HG02763 (cell line): ENCODE measurements around the gene IP6K2.
"Not testable (repeated sequence)": the region's sequence is repeated elsewhere in the genome, so short reads cannot be mapped to it uniquely, and the experiment has no call there.

Source experiments
- ATAC-seq: cut with Tn5 transposase; IDR thresholded peaks from one replicate; pipeline ENCODE4 v1.9.1; 2021; ENCODE audit warnings: mild to moderate bottlenecking, moderate library complexity; ENCODE audit not compliant: unreplicated experiment

Gene IP6K2

DNA sequence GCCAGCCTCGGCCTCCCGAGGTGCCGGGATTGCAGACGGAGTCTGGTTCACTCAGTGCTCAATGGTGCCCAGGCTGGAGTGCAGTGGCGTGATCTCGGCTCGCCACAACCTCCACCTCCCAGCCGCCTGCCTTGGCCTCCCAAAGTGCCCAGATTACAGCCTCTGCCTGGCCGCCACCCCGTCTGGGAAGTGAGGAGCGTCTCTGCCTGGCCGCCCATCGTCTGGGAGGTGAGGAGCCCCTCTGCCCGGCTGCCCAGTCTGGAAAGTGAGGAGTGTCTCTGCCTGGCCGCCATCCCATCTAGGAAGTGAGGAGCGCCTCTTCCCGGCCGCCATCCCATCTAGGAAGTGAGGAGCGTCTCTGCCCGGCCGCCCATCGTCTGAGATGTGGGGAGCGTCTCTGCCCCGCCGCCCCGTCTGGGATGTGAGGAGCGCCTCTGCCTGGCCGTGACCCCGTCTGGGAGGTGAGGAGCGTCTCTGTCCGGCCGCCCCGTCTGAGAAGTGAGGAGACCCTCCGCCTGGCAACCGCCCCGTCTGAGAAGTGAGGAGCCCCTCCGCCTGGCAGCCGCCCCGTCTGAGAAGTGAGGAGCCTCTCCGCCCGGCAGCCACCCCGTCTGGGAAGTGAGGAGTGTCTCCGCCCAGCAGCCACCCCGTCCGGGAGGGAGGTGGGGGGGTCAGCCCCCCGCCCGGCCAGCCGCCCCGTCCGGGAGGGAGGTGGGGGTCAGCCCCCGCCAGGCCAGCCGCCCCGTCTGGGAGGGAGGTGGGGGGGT, 16.9 kb upstream of the IP6K2 start:
- not testable (repeated sequence) for ATAC-seq

DNA sequence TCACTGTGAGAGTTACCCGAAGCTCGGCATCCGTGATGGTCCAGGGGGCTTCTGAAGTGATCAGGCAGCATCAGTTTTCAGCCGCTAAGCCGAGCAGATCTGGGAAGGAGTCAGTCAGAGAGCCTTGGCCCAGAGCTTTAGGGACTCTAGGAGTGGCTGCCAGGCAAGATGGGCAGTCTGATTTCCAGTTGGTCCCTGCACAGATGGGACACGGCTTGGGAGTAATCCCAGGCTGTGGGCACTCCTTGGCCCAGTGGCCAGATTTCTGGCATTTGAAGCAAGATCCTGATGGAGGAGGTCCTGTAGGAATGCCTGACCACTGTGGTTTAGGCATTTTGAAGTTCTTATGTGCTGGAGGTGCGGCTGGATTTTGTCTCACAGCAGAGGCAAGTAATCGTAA, 10.5 kb upstream of the IP6K2 start:
- no peak for ATAC-seq

DNA sequence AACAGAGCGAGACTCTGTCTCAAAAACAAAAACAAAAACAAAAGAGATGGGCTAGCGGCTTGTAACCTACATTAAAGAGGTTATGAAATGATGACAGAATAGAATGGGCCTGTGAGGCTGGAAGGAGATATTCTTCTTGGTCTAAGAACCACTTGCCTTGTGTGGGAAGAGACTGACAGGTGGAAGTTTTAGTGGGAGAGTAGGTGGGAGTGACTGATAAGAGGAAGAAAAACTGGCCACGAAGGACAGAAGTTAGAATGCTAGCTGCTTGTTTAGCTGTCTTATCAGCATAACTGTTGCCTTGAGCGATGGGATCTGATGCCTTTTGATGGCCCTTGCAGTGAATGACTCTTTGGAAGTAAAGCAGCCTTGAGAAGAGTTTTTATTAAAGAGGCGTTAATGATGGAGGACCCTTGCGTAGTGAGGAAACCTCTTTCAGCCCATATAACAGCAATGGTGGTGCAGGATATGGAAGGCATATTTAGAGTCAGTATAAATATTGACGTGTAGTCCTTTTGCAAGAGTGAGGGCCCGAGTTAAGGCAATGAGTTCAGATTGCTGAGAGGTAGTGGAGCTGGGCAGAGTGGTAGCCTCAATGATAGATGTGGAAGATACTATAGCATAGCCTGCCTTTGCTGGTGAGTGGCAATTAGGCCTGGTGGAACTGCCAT, 8.3 kb upstream of the IP6K2 start:
- ATAC-seq: not testable (repeated sequence)

DNA sequence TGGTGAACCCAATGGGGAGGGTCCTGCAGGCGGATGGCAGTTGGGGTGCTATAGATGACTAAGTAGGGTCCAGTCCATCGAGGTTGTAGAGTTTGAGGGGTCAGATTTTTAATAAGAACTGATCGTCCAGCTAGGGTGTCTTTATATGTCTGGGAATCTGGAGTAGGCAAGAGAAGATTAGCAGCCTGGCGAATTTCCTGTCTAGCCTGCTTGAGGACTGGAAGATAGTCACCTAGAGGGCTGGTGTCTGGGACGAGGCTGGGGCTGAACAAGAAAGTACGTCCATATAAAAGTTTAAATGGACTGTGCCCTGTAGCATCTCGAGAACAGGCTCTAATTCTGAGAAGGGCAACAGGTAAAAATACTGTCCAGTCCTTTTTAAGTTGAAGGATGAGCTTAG, 6.7 kb upstream of the IP6K2 start:
- ATAC-seq: no peak

DNA sequence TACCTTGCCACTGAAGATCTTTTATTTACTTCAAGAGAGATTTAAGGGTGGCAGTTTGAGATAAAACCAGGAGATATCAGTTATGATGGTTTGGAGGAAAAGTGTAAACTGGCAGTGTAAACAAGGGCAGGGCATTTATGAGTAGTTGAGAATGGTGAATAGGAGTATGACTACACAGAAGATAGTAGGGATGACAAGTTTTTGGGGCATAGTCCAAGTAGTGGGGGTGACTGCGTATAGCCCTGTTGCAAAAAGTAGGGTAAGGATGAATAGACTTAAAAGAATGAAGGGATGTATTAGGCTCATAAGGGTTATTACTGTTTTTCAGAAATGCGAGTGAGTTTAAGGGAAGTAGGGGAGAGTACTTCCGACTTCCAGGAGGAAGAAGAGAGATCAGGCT, 6.3 kb upstream of the IP6K2 start:
- not testable (repeated sequence) for ATAC-seq

DNA sequence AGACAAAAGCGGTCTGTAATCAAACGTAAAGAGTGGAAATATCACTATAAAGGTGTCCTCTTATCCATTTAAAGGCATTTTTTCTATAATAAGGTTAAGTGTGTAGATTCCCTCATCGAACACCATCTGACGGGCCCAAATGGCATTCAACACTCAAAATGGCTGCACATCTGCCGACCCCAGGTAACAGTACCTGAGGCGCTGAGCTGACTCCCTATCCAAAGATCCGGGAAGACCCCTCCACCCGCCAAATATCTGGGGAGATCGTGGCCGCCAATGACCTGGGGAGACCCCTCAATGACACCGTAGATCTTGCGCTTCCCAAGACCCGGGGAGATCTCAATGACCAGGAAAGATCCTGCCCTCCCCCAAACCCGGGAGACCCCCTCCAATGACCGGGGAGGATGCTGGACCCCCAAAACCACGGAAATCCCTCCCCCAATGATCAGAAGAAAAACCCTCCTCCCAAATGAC, 476 bp downstream of the IP6K2 start:
- no peak for ATAC-seq

DNA sequence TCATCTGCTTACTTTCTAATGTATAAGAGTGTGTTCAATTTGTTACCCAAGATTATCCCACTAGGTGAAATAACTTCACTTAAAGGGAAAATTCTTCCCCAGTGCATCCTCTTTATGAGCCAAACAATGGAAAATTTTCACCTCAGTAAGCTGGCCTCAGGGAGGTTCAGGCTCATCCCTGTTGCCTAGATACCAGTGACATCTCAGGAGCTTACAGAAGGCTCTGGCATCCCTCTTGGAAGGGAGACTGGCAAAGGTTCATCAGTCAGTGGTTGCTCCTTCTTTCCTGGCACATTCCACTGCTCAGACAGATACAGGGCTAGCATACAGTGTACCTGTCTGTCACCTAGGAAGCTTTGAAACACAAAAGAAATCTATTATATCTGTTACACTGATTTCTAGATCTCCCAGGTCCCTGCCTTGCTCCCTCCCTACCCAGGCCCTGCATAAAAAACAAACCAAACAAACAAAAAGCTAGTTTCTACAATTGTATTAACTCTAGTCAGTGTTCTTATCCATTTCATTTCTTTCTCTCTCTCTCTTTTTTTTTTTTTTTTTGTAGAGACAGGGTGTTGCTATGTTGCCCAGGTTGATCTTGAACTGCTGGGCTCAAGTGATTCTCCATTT, 1.7 kb downstream of the IP6K2 start:
- no peak for ATAC-seq

DNA sequence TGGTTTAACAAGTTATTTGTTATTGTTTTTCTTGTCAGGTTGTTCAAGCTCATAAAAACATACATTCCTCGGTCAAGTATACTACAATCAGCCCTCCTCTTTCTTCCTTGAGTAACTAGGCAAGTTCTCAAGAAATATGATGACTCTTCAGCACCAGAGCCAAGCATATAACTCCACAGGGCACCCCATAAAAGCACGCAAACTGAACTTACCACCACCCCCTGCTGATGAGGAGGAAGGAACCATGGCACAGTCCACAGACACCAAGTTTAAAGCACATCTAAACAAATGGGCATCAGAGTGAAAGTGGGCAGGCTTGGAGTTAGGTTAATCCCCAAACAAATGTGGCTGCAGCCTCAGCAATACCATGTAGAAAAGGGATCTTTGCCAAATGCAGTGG, 5.3 kb downstream of the IP6K2 start:
- ATAC-seq: no peak

DNA sequence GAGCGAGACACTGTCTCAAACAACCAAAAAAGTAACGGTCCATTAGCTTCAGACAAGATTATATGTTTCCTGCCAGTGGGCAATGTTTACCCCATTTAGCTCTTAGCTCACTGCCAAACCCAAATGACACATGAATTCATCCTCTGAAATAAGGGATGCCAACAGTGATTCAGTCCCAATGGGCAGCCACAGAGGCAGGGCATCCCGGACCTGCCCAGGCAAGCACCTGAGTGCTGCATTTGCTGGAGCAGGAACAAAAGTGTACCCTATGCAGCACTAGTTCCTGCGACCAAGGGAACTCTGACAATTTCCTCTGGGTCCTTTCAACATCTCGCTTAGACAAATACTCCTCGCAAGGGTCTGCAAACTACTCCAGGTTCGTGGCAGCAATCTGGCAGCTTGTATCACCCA, 8.0 kb downstream of the IP6K2 start:
- ATAC-seq: no peak

DNA sequence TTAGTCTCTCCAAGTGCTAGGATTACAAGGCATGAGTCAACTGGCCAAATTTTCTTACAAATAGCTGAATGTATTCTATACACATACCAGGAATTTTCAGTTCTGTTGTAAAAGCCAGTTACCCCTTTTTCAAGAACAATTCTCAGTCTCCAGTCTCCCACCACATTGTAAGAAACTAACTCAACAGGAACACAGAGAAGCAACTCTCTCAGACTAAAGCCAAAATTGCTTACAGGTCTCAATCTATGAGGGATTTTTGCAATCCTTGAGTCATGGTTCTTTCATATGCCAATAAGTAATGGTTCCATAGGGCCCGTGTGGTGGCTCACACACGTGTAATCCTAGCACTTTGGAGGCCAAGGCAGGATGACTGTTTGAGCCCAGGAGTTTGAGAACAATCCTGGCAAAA, 8.5 kb downstream of the IP6K2 start:
- ATAC-seq: no peak

DNA sequence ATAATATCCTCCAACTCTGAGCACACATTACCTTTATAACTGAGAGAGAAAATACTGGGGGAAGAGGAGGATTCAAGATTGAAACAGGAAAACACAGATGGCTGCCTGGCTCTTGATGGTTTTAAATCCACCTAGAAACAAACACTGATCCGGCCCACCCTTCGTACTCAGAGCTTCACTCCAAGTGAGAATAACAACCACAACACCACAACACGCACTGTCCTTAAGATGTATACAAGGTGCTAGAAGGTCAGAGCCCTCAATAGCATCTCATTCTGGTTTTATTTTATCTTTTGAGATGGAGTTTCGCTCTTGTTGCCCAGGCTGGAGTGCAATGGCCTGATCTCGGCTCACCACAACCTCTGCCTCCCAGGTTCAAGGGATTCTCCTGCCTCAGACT, 9.9 kb downstream of the IP6K2 start:
- no peak for ATAC-seq

DNA sequence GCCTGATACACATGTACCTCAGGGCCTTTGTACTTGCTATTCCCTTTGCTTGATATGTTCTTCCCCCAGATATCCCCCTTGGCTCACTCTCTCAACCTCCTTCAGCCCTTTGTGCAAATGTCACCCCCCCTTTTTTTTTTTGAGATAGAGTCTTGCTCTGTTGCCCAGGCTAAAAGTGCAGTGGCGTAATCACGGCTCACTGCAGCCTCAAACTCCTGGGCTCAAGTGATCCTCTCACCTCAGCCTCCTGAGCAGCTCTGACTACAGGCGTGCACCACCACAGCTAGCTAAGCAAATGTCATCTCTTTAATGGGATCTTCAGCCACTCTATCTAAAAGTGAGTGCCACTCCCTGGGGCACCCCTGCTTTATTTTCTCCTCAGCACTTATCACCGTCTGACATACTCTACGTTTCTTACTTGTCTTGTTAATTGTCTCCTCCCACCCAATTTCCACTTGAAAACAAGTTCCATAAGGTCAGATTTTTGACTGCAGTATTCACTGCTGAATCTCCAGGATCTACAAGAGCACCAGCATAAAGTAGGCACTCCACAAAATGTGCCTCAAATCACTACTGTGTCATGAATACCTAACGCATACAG, 14.6 kb downstream of the IP6K2 start:
- no peak for ATAC-seq

DNA sequence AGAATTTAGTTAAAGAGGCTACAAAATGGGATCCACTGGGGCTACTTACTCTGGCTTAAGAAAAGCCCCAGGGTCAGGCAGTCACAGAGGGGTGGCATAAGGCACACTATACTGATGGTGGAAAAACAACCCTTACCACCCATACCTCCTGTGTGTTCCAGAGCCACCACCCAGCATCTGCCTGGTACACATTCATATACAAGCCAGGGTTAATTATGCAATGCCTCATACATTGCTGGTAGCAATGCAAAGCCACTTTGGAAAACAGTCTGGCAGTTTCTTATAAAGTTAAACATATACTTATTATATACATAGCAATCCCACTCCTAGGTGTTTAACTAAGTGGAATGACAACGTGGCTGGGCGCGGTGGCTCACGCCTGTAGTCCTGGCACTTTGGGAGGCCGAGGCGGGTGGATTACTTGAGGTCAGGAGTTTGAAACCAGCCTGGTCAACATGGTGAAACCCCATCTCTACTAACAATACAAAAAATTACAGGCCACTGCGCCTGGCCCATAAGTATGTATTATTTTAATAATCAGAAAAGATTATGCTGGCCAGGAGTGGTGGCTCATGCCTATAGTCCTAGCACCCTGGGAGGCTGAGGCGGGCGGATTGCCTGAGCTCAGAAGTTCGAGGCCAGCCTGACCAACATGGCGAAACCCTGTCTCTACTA, 16.2 kb downstream of the IP6K2 start:
- no peak for ATAC-seq

DNA sequence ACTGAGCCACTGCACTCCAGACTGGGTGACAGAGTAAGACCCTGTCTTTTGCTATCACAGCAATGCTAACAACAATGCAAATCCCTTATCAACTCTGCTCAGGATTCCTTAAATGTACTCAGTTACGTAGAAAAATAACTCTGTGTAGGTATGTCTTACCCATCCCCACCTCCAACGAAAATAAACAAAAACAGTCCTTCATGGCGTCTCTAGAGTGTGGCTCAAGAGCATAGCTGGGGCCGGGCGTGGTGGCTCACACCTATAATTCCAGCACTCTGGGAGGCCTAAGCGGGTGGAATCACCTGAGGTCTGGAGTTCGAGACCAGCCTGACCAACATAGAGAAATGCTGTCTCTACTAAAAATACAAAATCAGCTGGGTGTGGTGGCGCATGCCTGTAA, 18.1 kb downstream of the IP6K2 start:
- ATAC-seq: no peak

DNA sequence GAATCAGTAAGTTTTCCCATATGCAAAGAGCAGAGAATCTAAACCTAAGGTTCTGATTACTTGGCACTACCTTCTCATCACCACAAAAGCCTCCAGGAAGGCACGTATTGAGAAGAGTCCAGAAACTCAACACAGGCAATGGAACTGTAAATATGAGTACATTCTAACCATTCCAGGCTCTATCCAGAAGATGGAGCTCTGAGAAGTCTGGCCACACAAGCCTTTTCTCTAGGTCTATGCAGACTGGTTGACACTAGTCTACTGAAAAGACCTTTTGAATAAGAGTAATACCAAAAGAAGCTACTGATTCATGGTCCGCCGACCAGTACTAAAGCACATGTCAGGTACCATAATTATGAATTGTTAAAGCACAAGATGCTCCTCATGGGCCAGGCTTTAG, 19.1 kb downstream of the IP6K2 start:
- no peak for ATAC-seq

DNA sequence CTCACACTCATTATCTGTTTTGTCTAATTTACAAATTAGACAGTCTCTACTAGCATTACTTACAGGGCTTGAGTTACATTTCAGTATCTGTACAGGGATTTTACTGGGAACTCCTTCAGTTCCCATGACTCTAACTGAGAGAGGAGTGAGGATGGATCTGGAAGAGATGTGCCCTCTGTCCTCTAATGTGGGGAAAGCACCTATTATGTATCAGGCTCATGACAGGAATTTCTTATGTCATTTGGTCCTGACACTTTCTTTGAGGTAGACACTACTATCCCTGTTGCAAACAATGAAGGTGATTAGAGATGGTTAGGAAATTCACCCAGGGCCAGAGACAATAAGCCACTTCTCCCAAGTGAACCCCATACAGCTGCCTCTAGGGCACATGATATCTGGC, 20.4 kb downstream of the IP6K2 start:
- ATAC-seq: no peak

DNA sequence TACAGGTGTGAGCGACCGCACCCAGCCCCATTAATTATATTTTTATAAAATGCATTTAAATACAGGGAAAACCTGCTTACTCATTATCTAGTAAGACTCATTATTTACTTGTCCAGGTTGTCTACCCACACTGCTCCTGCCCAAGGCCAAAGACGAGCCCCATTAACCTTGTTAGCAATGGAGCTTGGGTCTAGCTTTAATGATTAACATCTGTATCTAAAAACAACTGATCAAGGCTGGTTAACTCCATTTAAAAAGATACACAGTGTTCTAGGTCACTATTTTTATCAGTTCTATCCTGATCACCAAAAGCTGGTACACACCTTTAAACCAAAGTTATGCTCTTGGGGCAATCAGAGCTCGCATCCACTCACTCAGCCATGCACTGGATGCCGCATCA, 20.9 kb downstream of the IP6K2 start:
- no peak for ATAC-seq

DNA sequence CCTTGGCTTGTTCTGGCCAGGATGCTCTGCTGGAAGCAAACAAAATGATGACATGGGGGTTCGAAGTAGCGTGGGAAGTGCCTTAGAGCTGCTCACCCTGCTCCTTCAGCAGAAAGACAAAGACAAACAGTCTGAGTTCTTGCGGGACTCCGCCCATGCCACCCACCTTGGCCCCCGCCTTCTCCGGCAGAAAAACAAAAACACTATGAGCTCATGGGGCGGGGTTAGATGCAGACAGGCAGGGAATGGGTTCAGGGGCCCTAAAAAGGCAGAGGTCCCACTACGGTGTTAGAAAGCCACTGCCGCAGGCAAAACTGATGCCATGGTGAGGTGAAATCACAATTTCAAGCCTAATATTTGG, 21.6 kb downstream of the IP6K2 start:
- ATAC-seq: no peak

DNA sequence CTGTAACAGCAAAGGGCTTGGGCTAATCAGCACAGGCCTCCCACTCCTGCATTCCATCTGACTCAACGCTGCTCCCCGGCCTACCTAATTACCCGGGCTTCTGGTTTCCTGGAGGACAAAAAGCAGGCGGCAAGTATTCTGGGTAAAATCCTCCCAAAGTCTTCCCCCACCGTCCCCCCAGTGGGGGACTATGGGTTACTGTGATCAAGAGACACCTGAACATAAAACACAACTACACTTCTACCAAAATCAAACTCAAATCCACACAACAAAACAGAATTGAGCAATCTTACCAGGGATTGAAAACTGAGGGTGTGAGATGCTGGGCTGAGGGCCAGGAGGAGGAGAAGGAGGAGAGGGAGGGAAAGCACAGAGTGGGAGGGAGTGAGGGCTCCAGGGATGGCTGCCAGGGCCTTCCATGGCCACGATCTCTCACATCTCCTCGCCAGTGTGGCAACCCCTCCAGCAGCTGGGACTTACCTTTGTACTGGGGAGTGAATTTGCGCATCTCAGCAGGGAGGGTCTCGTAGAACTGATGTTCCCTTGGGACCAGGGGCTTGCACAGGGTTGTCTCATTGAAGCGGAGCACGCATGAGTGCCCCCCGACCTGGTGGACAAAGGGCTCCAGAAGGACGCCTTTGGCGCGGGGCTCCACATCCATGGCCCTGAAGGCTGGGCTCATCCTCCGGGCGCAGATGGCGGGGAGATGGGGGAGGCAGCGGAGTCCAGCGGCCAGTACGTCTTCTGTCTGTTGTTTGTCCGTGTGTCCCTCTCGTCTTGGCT, 22.2 kb downstream of the IP6K2 start:
- ATAC-seq: no peak

DNA sequence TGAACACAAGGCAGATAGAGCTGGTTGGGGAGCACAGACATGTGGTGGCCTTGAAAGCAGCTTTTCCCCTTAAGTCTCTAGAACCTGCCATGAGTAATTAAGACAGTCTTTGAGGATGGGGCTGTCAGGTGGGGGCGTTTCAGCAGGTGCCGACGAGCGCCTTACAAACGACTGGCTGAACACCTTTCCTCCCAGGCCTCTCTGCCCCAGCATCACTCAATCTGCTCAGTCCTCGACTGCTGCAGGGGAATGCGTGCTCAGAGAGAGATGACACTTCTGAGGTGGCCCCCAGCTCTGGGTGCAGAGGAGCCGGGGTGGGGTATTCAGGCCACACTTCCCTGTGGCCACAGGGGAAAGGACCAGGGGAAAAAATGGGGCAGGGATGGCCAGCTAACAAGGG, 23.2 kb downstream of the IP6K2 start:
- no peak for ATAC-seq
